Ishikawa (cell line): ENCODE data around the gene TTC9.

Experiments
- CEBPB ChIP-seq: IDR thresholded peaks from 2 replicates; pipeline ENCODE4 v1.6.1; 2012
- CREB1 ChIP-seq: IDR thresholded peaks from 2 replicates; pipeline ENCODE4 v1.6.1; 2012; ENCODE audit warnings: low read depth
- EGR1 ChIP-seq: IDR thresholded peaks from 2 replicates; pipeline ENCODE4 v1.6.1; 2012
- EP300 ChIP-seq: IDR thresholded peaks from 2 replicates; pipeline ENCODE4 v1.6.1; 2012; ENCODE audit warnings: borderline replicate concordance
- FOXM1 ChIP-seq: IDR thresholded peaks from 2 replicates; pipeline ENCODE4 v1.6.1; 2012; ENCODE audit warnings: low read depth, borderline replicate concordance
- NFIC ChIP-seq: IDR thresholded peaks from 2 replicates; pipeline ENCODE4 v1.6.1; 2012
- RAD21 ChIP-seq: IDR thresholded peaks from 2 replicates; pipeline ENCODE4 v1.6.1; 2012; ENCODE audit warnings: low read depth
- TAF1 ChIP-seq: IDR thresholded peaks from 2 replicates; pipeline ENCODE4 v1.6.1; 2012; ENCODE audit warnings: low read depth, mild to moderate bottlenecking
- TCF12 ChIP-seq: IDR thresholded peaks from 2 replicates; pipeline ENCODE4 v1.6.1; 2012; ENCODE audit warnings: low read depth
- TEAD4 ChIP-seq: IDR thresholded peaks from 2 replicates; pipeline ENCODE4 v1.6.1; 2012
- YY1 ChIP-seq: IDR thresholded peaks from 2 replicates; pipeline ENCODE4 v1.6.1; 2012; ENCODE audit warnings: low read depth
- ZBTB7A ChIP-seq: IDR thresholded peaks from 2 replicates; pipeline ENCODE4 v1.6.1; 2012; ENCODE audit warnings: low read depth
- TF ChIP-seq, protein P1 (sequence below): IDR thresholded peaks from 2 replicates; pipeline ENCODE4 v1.6.1; 2012
- TF ChIP-seq, protein P2 (sequence below): IDR thresholded peaks from 2 replicates; pipeline ENCODE4 v1.6.1; 2012
- TF ChIP-seq, protein P3 (sequence below): IDR thresholded peaks from 2 replicates; pipeline ENCODE4 v1.6.1; 2012; ENCODE audit warnings: low read depth, mild to moderate bottlenecking

The TTC9 gene

DNA sequence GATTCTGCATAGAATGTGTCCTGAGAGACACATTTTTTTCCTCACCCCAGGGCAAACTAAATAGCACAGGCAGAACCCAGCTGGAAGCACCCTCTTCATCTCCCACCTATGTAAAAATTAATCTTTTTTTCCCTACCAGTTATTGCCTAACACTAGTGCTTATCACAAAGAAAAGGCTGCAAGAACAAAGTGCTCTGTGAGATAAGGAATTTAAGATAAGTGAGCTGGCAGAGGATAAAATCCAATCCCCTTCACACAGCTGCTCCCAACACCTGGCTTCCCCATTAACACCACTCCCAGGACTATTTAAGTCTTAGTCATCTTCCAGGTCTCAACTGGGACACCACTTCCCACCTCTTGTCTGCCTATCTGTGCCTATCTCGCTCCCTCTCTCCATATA is 75.2 kb downstream of the TTC9 start:
- TF ChIP-seq, protein P1, sequence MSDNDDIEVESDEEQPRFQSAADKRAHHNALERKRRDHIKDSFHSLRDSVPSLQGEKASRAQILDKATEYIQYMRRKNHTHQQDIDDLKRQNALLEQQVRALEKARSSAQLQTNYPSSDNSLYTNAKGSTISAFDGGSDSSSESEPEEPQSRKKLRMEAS = no peak
- TF ChIP-seq EGR1 (no peak), NFIC (no peak), FOXM1 (no peak), TCF12 (no peak), CEBPB (no peak), TEAD4 (no peak)
- TF ChIP-seq, protein P2, sequence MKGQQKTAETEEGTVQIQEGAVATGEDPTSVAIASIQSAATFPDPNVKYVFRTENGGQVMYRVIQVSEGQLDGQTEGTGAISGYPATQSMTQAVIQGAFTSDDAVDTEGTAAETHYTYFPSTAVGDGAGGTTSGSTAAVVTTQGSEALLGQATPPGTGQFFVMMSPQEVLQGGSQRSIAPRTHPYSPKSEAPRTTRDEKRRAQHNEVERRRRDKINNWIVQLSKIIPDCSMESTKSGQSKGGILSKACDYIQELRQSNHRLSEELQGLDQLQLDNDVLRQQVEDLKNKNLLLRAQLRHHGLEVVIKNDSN = no peak

DNA sequence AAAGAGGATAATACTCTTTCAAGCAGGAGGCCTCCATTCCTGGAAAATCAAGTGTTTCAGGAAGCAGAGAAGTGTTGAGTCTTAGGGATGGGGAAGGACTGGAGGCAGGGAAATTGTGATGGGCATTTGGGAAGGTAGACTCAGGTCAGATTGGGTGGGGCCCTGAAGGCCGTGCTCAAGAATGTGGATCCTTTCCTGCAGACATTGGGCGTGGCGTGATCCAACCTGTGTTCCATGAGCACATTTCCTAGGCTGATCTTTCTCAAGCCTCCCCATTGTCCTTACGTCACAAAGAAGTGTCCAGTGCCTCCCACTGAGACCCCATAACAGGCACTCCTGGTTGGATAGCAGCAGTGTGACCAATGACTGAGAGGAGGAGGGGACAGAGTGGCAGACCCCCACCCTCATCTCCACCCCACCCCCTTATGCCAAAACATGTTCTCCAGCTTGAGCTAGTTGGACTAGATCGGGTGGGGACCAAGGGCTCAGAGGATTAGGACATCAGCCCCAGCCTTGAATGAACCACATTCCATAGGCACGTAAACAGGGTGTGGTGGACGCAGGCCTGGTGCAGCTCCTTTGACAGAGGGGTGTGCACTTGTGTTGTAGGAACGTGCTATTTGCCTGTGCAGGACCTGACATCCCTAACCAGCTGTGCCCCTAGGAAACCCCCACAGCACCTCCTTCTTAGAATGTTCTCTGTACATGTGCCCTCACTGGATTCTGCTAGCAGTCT is 76.8 kb downstream of the TTC9 start:
- no peak for TF ChIP-seq TCF12
- TF ChIP-seq EGR1 = no peak
- TF ChIP-seq, protein P2 = no peak

DNA sequence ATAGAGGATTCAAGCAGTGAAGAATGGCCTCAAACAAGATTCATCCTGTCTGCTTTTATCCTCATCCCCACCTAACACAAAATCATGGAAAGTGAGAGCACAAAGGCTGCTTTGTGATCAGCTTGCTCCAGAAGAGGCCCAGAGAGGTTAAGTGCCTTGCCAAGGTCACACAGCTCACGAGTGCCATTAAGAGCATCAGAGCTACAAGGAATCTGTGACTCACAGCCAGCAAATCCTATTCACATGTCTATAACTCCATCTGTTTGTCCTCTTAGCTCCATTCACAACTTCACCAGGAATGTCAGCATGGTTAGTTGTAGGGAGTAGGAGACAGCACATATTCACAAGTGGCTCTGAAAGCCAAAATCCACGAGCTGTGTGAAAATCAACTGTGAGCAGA is 79.8 kb downstream of the TTC9 start:
- TF ChIP-seq, protein P2 = no peak
- TF ChIP-seq CREB1 (no peak), TCF12 (no peak), YY1 (no peak), CEBPB (no peak), NFIC (no peak), TAF1 (no peak), EP300 (no peak), FOXM1 (no peak), EGR1 (no peak), RAD21 (no peak), ZBTB7A (no peak)

DNA sequence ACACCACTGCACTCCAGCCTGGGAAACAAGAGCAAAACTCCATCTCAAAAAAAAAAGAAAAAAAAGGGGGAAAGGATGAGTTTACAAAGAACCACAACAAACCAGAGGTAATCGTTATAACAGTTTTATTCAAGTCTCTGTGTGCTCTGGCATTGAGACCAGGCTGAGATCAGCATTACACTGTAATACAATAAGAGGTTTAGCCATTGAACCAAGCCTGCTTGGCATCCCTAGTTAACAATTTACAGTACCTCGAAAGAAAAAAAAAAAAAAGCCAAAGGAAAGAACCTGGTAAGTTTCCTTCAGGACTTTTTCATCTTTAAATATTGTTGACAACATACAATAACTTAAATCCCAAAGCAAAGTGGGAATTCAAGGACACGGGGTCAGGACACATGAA is 80.7 kb downstream of the TTC9 start:
- TF ChIP-seq CREB1 (no peak), TAF1 (no peak), NFIC (no peak), FOXM1 (no peak), YY1 (no peak), TEAD4 (no peak), EGR1 (no peak), CEBPB (no peak), ZBTB7A (no peak), TCF12 (no peak), EP300 (no peak), RAD21 (no peak)
- TF ChIP-seq, protein P2 = no peak
- TF ChIP-seq, protein P1 = no peak
- TF ChIP-seq, protein P3, sequence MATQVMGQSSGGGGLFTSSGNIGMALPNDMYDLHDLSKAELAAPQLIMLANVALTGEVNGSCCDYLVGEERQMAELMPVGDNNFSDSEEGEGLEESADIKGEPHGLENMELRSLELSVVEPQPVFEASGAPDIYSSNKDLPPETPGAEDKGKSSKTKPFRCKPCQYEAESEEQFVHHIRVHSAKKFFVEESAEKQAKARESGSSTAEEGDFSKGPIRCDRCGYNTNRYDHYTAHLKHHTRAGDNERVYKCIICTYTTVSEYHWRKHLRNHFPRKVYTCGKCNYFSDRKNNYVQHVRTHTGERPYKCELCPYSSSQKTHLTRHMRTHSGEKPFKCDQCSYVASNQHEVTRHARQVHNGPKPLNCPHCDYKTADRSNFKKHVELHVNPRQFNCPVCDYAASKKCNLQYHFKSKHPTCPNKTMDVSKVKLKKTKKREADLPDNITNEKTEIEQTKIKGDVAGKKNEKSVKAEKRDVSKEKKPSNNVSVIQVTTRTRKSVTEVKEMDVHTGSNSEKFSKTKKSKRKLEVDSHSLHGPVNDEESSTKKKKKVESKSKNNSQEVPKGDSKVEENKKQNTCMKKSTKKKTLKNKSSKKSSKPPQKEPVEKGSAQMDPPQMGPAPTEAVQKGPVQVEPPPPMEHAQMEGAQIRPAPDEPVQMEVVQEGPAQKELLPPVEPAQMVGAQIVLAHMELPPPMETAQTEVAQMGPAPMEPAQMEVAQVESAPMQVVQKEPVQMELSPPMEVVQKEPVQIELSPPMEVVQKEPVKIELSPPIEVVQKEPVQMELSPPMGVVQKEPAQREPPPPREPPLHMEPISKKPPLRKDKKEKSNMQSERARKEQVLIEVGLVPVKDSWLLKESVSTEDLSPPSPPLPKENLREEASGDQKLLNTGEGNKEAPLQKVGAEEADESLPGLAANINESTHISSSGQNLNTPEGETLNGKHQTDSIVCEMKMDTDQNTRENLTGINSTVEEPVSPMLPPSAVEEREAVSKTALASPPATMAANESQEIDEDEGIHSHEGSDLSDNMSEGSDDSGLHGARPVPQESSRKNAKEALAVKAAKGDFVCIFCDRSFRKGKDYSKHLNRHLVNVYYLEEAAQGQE = no peak

DNA sequence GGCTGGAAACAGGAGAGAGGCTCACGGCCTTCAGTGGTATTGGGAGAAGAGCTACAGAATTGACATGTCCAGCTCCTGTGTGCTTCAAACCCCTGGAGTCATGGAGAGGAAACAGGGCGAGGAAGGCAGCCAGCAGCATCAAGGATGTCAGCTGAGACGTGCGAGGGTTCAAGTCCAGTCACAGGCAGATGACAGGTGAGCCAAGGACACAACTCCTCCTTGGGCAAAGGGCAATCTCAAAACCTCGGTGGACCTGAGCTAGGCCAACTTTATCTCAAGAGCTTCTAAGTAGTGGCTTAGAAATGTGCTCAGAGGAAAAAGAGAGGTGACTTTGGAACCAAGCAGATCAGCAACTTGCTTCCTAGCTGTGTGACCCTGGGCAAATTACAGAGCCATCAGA is 81.6 kb downstream of the TTC9 start:
- TF ChIP-seq TAF1 (no peak), CEBPB (no peak), CREB1 (no peak), FOXM1 (no peak), TEAD4 (no peak)
- TF ChIP-seq, protein P3 = no peak
- TF ChIP-seq, protein P1 = no peak
